Measurements from ENCODE around the gene PIK3CD. TPM values are rescaled to one million over a fixed set of nuclear protein-coding genes. Genes with fewer than 3 reads are reported as not detected.
A peak's percentile ranks its signal among the peaks of the same experiment; 100 is the strongest.

The PIK3CD gene
- polyA plus RNA-seq, 6 donors from 2014 or later, result 29.6 to 105 (median 58.0) TPM

DNA sequence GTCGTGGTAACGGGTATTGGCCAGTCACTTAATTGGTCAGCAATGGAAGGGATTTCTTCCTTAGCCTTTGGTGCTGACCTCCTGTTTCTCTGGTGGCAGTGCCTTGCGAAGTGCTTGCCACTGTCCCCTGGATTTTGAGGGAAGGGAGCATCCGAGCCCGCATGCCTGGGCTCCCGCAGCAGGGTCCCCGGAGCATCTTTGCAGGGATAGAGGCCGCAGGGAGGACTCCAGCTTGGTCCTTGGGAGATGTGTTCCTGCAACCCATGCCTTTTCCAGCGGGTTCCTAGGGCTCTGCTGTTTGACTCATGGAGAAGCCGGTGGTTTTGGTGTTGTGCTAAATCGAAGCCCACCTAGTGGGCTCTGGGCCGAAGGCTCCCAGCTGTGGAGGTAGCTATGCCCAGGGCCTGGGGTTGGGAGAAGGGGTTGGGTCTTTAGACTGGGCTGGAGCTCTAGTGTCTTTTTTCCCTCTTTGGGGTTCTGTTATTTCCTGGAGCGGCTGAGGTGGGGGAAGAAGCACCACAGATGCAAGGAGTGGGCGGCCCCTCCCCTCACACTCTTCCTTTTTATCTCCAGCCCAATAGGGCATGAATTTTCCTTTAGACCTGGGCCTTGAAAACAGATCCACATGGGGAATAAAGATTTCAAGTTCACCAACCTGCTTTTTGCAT lies 39.0 kb downstream of the PIK3CD start:
- ATAC-seq (ENCODE audit: low read depth in 2 of 2) (no peak), DNase-seq (no peak)
- Mint-ChIP-seq H3K4me1 (peaks cover 39 to 75% (median 72%) of the 10 kb centered on the region in 3 donors), H3K27me3 (no peaks in the 10 kb centered on the region), H3K4me3 (peak overlapping the region; percentile 81 to 94 (median 85)), H3K36me3 (peaks cover 9 to 13% of the 10 kb centered on the region in 2 donors), H3K27ac (peak overlapping the region; percentile 61 to 96 (median 86)), H3K9me3 (no peaks in the 10 kb centered on the region)

DNA sequence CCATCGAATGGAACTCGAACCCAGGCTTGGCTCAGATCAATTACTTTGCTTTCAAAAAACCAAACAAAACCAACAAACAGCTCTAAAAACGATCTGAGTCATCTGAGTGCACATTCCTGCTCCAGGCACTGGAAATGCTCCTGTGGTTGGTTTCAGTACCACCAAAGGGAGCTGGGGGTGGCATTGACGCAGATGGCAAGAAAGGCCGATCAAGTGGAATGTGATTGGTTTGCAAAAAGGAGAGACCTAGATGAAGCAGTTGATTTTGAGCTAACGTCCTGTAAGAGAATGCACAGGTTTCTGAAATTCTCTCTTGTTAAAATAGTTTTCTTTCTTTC lies 39.5 kb downstream of the PIK3CD start:
- peak overlapping the region in 4 of 6 donors; percentile 68 to 89 (median 82) for H3K27ac Mint-ChIP-seq
- H3K36me3 Mint-ChIP-seq, result peaks cover 9 to 13% of the 10 kb centered on the region in 2 donors
- H3K9me3 Mint-ChIP-seq, result no peaks in the 10 kb centered on the region
- no peaks in the 10 kb centered on the region for H3K27me3 Mint-ChIP-seq
- ATAC-seq (ENCODE audit: low read depth in 2 of 2), result no peak
- no peak for DNase-seq
- peaks cover 35 to 70% (median 67%) of the 10 kb centered on the region in 3 donors for H3K4me1 Mint-ChIP-seq
- H3K4me3 Mint-ChIP-seq, result peak overlapping the region in 6 of 8 donors; percentile 81 to 94 (median 87)

DNA sequence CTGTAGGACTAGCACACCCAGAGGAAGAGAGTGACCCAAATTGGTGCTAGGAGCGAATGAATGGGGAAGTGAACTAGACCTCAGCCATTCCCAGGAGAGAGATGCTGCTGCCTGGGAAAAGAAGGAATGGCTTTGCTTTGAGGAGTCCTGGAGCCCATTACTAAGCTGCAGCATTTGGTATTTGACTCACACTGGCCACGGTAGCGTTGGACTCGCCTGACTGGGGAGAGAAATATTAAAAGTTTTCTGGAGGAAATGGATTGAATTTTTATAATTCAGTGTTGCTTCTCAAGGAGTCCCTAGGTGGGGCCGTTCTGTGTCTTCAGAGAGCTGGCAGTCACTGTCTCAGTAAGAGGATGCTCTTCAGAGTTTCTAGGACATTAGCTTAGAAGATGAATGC lies 40.2 kb downstream of the PIK3CD start:
- peaks cover 37 to 69% (median 64%) of the 10 kb centered on the region in 3 donors for H3K4me1 Mint-ChIP-seq
- peak overlapping the region in 6 of 8 donors; percentile 9 to 90 (median 56) for H3K4me3 Mint-ChIP-seq
- ATAC-seq (ENCODE audit: low read depth in 2 of 2) (no peak), DNase-seq (no peak)
- peaks cover 9 to 13% of the 10 kb centered on the region in 2 donors for H3K36me3 Mint-ChIP-seq
- H3K27ac Mint-ChIP-seq, result peak overlapping the region in 2 of 6 donors; percentile 83 to 89
- no peaks in the 10 kb centered on the region for H3K9me3 Mint-ChIP-seq
- H3K27me3 Mint-ChIP-seq, result no peaks in the 10 kb centered on the region

DNA sequence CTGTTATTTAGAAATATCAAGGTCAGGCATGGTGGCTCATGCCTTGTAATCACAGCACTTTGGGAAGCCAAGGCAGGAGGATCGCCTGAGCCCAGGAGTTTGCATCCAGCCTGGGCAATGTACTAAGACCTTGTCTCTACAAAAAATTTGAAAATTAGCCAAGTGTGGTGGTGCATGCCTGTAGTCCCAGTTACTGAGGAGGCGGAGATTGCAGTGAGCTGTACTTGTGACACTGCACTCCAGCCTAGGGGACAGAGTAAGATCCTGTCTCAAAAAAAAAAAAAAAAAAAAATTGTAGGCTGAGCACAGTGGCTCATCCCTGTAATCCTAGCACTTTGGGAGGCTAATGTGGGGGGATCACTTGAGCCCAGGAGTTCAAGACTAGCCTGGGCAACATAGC lies 45.3 kb downstream of the PIK3CD start:
- Mint-ChIP-seq H3K4me3 (peak overlapping the region in 1 of 8 donors; percentile 61), H3K27ac (peak overlapping the region in 3 of 6 donors; percentile 38 to 99 (median 41)), H3K27me3 (no peaks in the 10 kb centered on the region), H3K4me1 (peaks cover 35 to 70% (median 57%) of the 10 kb centered on the region in 3 donors), H3K36me3 (peaks cover 11 to 18% of the 10 kb centered on the region in 2 donors), H3K9me3 (no peaks in the 10 kb centered on the region)
- ATAC-seq (ENCODE audit: low read depth in 2 of 2) (peak in 1 of 2 donors; percentile 28), DNase-seq (no peak)

DNA sequence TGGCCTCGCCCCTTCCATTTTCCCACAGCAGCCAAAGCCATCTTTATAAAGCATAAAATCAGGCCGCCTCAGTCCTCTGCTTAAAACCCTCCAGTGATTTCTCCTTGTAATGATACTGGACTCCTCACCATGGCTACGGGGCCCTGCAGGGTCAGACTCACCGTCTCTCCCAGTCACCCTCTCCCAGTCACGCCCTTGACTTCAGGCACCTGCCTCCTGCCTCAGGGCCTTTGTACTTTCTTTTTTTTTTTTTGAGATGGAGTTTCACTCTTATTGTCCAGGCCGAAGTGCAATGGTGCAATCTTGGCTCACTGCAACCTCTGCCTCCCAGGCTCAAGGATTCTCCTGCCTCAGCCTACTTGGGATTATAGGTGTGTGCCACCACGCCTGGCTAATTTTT lies 47.8 kb downstream of the PIK3CD start:
- peak overlapping the region in 1 of 8 donors; percentile 45 for H3K4me3 Mint-ChIP-seq
- peaks cover 45 to 77% (median 66%) of the 10 kb centered on the region in 3 donors for H3K4me1 Mint-ChIP-seq
- no peaks in the 10 kb centered on the region for H3K27me3 Mint-ChIP-seq
- H3K9me3 Mint-ChIP-seq, result peaks cover 0 to 6% (median 0%) of the 10 kb centered on the region in 7 donors
- ATAC-seq (ENCODE audit: low read depth in 2 of 2) (no peak), DNase-seq (no peak)
- peaks cover 22 to 26% of the 10 kb centered on the region in 2 donors for H3K36me3 Mint-ChIP-seq
- peak overlapping the region in 4 of 6 donors; percentile 34 to 67 (median 42) for H3K27ac Mint-ChIP-seq

DNA sequence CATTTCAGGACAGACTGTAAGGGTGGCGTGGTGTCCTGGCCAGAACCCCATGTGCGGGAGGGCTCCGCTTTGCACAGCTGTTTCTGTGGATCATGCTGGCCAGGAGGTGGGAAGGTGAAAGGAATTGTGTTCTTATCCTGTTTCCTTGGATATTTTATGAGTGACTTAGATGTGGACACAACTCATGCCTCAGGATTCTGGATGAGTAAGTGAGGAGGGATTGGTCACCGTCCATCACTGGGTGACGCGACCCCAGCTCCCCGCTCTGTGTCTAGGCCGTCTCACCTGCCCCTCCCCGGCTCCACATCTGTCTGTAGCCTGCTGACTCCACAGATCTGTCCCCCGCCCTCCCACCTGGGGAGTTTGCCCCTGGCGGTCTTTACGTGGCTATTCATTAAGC lies 48.8 kb downstream of the PIK3CD start:
- ATAC-seq (ENCODE audit: low read depth in 2 of 2), result no peak
- peaks cover 50 to 77% (median 69%) of the 10 kb centered on the region in 3 donors for H3K4me1 Mint-ChIP-seq
- H3K36me3 Mint-ChIP-seq, result peaks cover 16 to 19% of the 10 kb centered on the region in 2 donors
- peak overlapping the region in 1 of 6 donors; percentile 16 for H3K27ac Mint-ChIP-seq
- peaks cover 0 to 6% (median 0%) of the 10 kb centered on the region in 7 donors for H3K9me3 Mint-ChIP-seq
- peak overlapping the region in 1 of 8 donors; percentile 44 for H3K4me3 Mint-ChIP-seq
- no peaks in the 10 kb centered on the region for H3K27me3 Mint-ChIP-seq
- no peak for DNase-seq

DNA sequence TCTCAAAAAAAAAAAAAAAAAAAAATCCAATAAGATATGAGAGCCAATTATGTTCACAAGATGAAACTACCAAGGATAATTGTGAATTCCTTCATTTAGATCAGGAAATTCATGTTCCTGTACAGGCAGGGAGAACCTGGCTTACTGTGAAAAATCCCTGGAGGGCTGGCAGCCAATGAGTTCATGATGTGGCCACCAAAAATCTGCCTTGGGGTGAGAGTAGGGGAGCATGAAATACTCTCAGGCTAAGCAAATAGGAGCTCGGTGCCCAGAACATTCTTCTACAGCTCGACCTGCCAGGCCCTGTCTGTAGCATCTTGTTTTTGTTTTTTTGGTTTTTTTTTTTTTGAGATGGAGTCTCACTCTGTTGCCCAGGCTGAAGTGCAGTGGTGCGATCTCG lies 50.1 kb downstream of the PIK3CD start:
- H3K4me1 Mint-ChIP-seq, result peaks cover 50 to 77% (median 72%) of the 10 kb centered on the region in 3 donors
- ATAC-seq (ENCODE audit: low read depth in 2 of 2) (no peak), DNase-seq (no peak)
- H3K27me3 Mint-ChIP-seq, result no peaks in the 10 kb centered on the region
- H3K4me3 Mint-ChIP-seq, result peak overlapping the region in 2 of 8 donors; percentile 47 to 65
- H3K27ac Mint-ChIP-seq, result peak overlapping the region; percentile 36 to 95 (median 80)
- peaks cover 0 to 6% (median 0%) of the 10 kb centered on the region in 7 donors for H3K9me3 Mint-ChIP-seq
- H3K36me3 Mint-ChIP-seq, result peaks cover 16 to 18% of the 10 kb centered on the region in 2 donors

DNA sequence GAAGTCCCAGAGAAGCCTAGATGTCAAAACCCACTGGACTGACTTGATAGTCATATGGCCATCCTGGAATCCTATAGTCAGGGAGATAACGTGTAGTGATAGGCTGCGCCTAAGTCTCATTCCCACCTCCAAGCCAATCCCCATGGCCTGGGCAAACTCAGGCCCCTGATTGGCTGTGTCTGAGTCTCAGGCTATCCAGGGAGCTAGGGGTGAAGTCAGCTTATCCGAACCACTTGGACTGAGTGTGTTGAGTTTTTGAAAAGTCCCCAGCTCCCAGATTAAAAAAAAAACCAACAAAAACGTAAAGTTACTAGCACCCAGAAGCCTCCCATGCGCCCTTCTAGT lies 51.6 kb downstream of the PIK3CD start:
- DNase-seq (no peak), ATAC-seq (ENCODE audit: low read depth in 2 of 2) (no peak)
- Mint-ChIP-seq H3K4me3 (peak overlapping the region in 4 of 8 donors; percentile 21 to 74 (median 52)), H3K27me3 (no peaks in the 10 kb centered on the region), H3K36me3 (peaks cover 16 to 18% of the 10 kb centered on the region in 2 donors), H3K9me3 (peaks cover 0 to 6% (median 0%) of the 10 kb centered on the region in 7 donors), H3K27ac (peak overlapping the region; percentile 9 to 86 (median 72)), H3K4me1 (peaks cover 50 to 76% (median 74%) of the 10 kb centered on the region in 3 donors)

DNA sequence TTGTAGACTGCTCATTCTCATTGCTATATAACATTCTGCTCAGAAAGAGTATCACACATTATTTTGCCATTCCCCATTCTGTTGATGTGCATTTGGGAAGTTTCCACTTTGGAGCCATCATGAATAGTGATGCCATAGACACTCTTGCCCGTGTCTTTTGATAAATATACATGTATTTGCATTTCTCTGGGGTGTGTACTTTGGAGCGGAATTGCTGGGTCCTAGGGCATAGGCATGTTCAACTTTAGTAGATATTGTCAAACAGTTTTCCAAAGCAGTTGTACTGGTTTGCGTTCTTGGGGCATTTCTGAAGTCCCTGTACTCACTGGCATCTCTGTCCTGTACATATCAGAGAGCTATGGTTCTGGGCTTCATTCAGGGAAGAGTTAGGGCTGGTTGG lies 52.1 kb downstream of the PIK3CD start:
- peak overlapping the region; percentile 42 to 94 (median 80) for H3K27ac Mint-ChIP-seq
- peaks cover 45 to 70% (median 68%) of the 10 kb centered on the region in 3 donors for H3K4me1 Mint-ChIP-seq
- no peak for DNase-seq
- H3K27me3 Mint-ChIP-seq, result no peaks in the 10 kb centered on the region
- peaks cover 0 to 6% (median 0%) of the 10 kb centered on the region in 7 donors for H3K9me3 Mint-ChIP-seq
- no peak for ATAC-seq (ENCODE audit: low read depth in 2 of 2)
- H3K36me3 Mint-ChIP-seq, result peaks cover 16 to 18% of the 10 kb centered on the region in 2 donors
- peak overlapping the region in 6 of 8 donors; percentile 37 to 74 (median 68) for H3K4me3 Mint-ChIP-seq

DNA sequence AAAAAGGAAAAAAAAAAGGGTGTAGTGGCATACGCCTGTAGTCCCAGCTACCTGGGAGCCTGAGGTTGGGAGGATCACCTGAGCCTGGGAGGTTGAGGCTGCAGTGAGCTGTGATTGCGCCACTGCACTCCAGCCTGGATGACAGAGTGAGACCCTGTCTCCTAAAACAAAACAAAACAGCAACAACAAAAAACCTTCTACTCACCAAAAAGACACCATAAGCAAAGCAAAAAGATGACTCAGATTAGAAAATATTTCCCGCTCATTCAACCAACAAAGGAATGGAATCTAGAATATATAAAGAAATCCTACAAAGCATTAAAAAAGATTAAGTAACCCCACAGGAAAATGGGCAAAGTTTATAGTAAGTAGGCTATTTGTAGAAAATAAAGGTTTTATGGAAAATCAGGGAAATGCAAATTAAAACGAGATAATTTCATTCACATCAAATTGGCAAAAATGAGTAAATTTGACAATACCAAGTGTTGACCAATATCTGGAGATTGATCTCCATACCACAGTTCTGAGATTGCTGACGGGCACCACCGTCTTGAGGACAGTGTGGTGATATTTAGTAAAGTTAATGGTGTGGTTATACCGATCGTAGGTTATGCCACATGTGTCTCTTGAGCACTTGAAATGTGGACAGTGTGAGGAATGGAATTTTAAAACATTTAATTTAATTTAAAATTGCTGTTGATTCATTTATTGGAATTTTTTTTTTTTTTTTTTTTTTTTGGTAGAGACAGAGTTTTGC lies 54.0 kb downstream of the PIK3CD start:
- Mint-ChIP-seq H3K36me3 (peaks cover 14 to 21% of the 10 kb centered on the region in 2 donors), H3K4me3 (peak overlapping the region in 3 of 8 donors; percentile 22 to 69 (median 57)), H3K27ac (peak overlapping the region; percentile 41 to 86 (median 76)), H3K4me1 (peaks cover 45 to 65% (median 55%) of the 10 kb centered on the region in 3 donors), H3K27me3 (no peaks in the 10 kb centered on the region), H3K9me3 (peaks cover 0 to 6% (median 0%) of the 10 kb centered on the region in 7 donors)
- DNase-seq (no peak), ATAC-seq (ENCODE audit: low read depth in 2 of 2) (no peak)

DNA sequence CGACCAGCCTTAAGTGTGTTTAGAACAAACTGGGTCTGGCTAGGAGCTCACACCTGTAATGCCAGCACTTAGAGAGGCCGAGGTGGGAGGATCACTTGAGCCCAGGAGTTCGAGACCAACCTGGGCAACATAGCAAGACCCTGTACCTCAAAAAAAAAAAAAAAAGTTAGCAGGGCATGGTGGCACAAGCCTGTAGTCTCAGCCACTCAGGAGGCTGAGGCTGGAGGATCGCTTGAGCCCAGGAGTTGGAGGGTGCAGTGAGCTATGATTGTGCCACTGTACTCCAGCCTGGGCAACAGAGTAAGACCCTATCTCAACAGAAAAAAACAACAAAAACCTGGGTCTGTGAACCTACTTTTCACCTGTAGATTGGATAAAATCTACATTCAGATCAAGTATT lies 54.6 kb downstream of the PIK3CD start:
- Mint-ChIP-seq H3K4me3 (no peak overlapping the region), H3K27me3 (no peaks in the 10 kb centered on the region), H3K4me1 (peaks cover 39 to 60% (median 49%) of the 10 kb centered on the region in 3 donors), H3K9me3 (peaks cover 0 to 6% (median 0%) of the 10 kb centered on the region in 7 donors), H3K36me3 (peaks cover 16 to 18% of the 10 kb centered on the region in 2 donors), H3K27ac (peak overlapping the region in 1 of 6 donors; percentile 65)
- no peak for DNase-seq
- no peak for ATAC-seq (ENCODE audit: low read depth in 2 of 2)

DNA sequence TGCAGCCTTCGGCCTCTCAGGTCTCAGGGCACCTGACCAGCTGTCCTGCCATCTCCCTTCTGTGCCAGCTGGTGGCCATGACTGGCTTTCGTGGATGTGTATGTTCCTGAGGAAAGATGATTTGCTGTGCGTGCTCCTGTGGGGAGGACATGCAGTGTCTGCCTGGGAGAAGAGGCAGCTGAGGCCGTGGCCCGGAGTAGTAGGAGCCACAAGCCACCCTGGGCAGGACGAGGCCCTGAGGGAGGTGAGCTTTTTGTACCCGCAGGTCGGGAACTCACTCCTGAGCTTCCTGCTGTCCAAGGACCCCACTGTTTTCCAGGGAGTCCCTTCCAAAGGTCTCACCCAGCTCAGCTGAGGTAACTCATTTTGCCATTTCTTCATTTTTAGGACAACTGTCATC lies 58.5 kb downstream of the PIK3CD start:
- Mint-ChIP-seq H3K9me3 (no peaks in the 10 kb centered on the region), H3K27me3 (no peaks in the 10 kb centered on the region), H3K4me1 (peaks cover 24 to 42% (median 27%) of the 10 kb centered on the region in 3 donors), H3K27ac (peak overlapping the region in 4 of 6 donors; percentile 38 to 84 (median 68)), H3K36me3 (peaks cover 7% of the 10 kb centered on the region in 2 donors), H3K4me3 (no peak overlapping the region)
- ATAC-seq (ENCODE audit: low read depth in 2 of 2) (no peak), DNase-seq (no peak)

DNA sequence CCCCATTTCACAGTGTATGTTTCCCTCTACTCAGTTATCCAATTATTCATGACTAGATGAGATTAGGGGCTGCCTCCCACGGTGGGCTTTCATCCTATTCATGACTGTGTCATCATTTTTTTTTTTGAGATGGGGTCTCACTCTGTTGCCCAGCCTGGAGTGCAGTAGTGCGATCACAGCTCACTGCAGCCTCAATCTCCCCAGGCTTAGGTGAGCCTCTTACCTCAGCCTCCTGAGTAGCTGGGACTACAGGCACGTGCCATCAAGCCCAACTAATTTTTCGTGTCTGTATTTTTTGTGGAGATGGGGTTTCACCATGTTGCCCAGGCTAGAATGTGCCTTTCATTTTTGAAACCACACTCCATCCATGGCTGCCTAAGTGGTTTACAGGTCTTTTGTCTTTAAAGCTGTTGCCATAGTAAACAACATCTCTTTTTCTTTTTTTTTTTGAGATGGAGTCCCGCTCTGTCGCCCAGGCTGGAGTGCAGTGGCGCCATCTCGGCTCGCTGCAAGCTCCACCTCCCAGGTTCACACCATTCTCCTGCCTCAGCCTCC lies 60.0 kb downstream of the PIK3CD start:
- Mint-ChIP-seq H3K4me3 (no peak overlapping the region), H3K27me3 (no peaks in the 10 kb centered on the region), H3K4me1 (peaks cover 17 to 43% (median 19%) of the 10 kb centered on the region in 3 donors), H3K9me3 (no peaks in the 10 kb centered on the region), H3K36me3 (peaks cover 7% of the 10 kb centered on the region in 2 donors), H3K27ac (peak overlapping the region; percentile 47 to 82 (median 60))
- ATAC-seq (ENCODE audit: low read depth in 2 of 2), result peak; percentile 51
- no peak for DNase-seq

Data from naive B cell (primary cell).